NCI-H510A (cell line): Measurements from ENCODE around the gene HOTAIR.

Experiments used
- DNase-seq: peaks from one replicate; lab custom pipeline; 2025; lab: John Stamatoyannopoulos, UW

The HOTAIR gene

DNA sequence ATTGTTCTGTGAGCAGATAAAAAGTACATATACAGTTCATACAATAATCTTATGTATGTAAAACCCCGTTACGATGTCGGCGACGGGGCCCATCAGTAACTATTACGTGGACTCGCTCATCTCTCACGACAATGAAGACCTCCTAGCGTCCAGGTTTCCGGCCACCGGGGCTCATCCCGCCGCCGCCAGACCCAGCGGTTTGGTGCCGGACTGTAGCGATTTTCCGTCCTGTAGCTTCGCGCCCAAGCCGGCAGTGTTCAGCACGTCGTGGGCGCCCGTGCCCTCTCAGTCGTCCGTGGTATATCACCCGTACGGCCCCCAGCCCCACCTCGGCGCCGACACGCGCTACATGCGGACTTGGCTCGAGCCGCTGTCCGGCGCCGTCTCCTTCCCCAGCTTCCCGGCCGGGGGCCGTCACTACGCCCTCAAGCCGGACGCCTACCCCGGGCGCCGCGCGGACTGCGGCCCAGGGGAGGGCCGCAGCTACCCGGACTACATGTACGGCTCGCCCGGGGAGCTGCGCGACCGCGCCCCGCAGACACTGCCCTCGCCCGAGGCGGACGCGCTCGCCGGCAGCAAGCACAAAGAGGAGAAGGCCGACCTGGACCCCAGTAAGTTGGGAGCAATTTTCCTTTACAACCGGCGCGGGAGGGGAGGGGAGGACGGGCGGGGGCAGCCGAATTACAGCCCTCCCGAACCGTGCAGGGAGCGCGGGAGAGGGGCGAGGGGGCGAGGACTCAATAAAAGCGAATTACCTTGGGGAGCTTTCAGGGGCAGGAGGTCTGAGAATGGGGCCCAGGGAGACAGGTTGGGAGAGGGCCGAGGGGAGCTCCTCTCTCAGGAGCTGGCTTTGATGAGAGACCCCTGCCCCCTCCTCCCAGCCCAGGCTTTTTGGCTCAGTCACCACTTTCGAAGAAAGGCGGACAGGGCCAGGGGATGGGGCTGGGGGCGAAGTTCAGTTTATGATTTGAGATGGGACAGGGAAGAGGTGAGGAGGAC, 25.7 kb upstream of the HOTAIR start, which contains the start of gene HOXC9:
TSS of gene HOXC9 (plus strand) at position 46 of the 999 bp plus-strand sequence. CDS start at position 74, 28 bp downstream.
- DNase-seq: no peak

DNA sequence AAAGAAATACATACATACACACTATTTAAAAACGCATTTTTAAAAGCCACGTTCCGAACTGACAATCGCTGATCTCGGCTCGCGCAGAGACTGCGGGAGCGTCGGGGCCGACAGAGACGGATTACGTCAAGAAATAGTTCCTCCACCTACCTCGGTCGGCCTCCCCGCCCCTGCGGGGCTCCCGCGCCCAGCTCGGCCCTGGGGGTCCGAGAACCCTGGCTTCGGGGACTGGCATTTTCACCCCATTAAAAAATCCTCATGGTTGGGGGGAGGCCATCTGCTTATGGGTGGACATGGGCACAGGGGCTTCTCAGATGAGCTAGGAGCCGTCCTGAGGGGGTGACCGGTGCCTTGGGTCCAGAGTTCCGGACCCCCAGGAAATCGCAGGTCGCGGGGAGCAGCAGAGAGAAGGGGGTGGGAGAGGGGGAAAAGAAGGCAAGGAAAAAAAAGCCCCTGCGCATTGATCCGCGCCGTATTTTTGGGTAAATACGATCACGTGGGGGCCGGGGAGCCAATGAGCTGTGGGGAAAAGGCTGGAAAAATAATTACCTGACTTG, 24.9 kb upstream of the HOTAIR start:
- peak; percentile 68 for DNase-seq

DNA sequence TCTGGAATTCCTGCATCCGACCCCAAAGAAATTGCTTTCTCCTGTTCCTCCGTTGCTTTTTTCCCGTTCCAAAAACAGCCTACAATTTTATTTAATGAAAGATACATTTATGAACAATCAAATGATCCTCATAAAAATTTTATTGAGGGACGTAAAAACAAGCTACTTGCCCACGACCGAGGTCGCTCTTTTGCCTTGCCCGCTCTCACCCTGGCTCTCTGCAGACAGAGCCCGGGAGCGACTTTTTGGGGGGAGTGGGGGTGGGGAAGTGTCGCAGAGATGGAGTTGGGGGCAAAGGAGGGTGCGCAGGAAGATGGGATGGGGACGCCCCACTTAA, 24.1 kb upstream of the HOTAIR start:
- no peak for DNase-seq

DNA sequence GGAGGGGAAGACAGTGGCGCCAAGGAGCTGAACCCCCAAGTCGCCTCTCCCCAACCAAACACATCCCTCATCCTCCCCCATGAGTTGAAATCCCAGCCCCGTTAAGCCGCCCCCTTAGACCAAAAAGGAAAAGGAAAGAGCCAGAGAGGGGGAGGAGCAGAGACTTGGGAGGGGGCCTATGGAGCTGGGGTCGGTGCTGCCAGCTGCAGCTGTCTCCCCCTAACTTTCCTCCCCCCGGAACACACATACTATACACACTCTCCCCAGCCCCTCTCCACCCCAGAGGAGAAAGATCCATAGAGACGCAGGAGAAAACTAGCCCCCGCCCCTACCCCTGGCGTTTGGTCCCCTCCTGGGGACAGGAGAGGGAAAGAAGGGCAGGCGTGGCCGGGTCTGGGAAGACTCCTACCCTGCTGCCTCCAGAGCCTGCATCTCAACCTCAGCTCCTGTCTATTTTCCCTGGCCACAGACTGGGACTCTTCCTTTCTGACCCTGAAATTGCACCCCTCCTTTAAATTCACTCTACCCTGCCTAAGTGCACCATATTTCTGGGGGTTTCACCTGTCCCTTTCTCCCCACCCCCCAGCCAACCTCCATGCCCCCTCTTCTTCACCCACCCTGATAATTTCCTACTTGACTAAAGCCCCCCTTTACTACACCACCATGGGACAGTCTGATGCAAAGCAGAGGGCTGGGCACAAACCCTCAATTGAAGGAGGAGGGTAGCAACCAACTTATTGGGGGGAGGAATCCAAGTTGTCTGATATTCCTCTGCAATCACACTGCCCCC, 23.6 kb upstream of the HOTAIR start:
- no peak for DNase-seq

DNA sequence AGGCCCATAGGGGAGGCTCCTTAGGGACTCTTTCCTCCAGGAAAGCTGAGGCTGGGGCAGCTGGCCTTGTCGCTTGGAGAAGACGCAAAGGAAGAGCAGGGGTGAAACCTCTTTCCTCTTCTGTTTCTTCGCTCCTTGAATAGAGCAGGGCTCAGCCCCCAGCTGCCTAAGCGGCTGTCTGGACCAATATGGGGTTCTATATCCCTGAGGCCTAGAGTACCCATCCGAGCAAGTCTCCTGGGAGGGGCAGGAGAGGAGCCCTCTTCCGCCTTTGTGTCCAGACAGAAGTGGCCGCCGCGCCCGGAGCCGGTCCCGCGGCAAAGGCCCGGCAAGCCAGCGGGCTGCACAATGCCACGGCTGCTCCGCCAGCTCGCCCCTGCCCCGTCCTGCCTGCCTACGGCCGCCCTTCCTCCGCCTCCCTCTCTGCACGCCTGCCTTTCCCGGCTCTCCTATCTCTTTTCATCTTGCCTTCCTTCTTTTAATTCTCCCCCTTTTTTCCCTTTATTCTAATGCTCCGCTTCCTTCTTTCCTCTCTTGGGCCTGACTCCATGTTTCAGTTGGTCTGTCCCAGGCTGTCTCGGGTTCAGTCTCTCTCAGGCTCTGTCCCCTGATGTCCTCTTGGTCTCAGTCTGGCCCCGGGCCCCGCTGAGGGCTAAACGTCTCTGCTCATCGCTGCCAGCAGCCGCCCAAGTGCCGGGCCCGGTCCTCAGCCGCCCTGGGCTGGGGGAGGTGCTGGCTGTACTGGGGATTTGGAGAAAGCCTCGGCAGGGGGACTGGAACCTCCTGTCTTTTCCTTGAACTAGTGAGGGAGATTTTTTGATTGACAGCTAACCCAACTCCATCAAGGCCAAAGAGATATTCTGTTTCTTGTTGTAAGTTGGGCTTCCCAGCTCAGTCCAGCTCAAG, 22.7 kb upstream of the HOTAIR start:
- DNase-seq: no peak

DNA sequence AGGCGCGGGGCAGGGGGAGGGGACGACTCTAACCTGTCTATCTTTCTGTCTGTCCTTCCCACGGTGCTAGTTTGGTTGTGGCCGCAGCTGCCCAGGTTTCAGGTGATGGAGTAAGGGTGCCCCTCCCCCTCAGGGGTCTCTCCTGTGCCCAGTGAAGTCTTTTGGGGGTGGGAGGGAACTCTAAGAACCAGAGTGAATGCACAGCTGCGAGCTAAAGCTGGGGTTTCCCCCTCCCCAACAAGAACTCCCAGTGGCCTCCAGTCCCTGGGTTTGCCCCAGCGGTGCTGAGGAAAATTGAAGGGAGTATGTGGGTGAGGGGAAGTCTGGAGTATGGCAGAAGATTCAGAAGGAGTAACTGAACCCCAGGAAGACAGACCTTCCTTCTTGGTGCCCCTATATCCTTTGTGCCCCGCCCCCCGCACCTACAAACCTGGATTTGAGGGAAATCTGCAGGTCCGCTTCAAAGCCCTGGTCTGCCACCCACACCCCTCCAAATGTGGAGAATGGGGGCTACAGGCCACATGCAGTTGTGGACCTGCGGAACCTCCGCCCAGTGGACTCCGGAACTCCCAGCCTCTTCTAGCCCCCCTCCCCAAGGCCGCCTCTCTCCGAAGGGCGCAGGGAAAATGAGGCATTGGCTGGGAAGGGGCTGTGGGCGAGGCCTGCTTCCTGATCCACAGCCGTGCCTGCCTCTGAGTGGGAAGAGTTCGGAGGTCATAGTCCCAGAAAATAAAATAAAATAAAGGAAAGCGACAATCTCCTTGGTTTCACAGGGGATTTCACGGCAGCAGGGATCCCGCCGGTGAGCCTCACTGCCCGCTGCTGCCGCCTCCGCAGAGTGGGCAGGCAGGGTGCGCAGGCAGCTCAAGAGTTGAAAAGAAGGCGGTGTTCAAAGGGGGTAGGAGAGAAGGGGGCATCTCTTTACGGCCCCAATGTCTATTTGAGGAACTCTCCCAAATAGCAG, 21.8 kb upstream of the HOTAIR start:
- DNase-seq: no peak

DNA sequence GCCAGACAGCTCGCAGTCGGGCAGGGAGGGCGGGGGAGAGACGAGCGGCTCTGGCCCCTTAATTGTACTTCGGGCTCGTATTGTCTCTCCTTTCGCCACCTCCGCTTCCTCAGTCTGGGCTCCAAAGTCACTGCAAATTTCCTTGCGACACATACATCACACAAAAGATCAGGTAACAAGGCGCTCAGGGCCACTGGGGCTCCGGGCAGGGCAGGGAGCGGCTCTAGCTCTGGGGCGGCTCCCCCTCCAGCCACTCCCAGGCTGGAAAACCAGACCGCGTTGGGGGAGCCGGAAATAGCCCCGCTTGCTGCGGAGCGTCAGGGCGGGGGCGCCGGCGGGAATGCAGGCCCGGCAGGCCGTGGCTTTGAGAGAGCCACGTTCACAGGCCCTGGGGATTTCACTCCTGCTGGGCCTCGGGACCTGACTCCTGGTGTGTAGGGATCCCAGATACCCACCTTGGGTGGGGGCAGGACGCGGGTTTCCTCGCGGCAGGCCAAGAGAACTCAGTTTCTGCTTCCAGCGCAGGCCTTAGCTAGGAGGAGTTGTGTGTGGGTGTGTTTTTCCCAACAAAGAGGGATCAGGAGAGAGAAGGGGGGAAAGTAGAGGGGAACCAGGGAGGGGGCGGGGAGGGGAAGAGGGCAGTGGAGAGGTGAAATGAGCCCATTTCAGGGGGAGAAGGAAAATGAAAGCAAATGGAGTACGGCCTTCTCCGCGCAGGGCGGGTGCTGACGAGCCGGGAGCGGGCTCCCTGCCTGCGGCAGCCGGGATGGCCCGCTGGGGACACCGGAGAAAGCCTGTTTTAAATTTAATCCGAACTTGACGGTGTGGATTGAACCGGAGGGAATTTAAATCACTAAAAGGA, 20.9 kb upstream of the HOTAIR start:
- no peak for DNase-seq

DNA sequence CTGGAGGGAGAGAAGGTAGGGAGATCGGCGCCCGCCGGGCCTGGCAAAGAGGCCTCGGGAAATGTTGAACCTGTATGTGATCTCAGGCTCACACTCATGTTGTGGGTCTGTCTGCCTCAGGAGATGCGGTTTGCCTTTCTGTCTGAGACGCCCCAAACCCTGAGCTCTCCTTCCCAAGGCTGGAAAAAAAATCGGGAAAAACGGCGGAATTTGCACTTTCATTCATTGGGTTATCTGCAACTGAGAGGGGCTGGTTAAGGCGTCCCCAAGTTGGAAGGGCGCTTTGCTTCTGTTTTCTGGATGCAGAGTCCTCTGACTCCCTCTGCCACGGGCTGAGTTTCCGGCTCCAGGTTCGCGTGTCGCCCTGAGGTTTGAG, 20.2 kb upstream of the HOTAIR start:
- no peak for DNase-seq

DNA sequence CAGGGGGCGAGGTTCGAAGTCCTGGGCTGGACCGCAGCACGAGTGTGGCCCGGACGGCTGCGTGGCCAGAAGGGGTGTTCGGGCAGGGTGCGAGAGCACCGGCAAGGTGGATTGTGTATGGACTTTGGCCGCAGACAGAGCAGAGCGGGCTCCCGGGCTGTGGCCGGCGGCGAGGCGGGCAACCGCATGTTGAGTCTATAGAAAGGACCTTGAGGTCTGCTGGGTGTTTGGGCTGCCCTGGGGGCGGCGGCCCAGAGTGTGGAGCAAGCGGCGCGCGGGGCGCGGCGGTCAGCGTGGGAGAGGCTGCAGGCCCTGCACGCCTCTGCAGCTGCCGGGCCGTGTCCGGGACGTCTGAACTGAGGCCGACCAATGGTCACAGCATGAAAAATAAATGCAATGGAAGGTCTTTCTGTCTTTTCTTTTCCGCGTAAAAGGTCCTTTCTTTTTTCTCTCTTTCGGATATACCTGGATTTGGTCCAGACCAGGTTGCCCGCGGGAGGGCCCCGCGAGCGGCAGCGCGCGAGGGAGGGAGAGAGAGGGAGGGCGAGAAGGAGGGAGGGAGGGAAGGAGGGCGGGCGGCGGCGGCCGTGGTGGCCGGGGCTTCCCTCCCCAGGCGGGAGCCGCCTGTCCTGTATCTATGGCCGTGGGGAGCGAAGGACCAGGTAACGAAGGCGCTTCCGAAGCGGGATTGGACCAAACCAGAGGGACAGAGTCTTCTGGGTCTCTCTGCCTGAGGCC, 19.7 kb upstream of the HOTAIR start:
- DNase-seq: no peak

DNA sequence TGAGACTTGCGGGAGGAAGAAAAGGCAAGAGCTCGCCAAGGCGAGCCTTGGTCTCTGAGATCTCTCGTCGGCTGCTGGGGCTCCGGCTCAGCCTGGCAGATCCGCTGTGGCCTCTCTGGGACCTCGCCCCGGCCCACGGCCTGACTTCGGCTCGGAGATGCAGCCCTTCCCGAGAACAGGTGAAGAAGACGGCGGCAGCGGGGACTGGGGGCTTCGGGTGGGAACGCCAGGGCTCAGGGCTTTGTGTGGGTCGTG, 19.2 kb upstream of the HOTAIR start:
- no peak for DNase-seq

DNA sequence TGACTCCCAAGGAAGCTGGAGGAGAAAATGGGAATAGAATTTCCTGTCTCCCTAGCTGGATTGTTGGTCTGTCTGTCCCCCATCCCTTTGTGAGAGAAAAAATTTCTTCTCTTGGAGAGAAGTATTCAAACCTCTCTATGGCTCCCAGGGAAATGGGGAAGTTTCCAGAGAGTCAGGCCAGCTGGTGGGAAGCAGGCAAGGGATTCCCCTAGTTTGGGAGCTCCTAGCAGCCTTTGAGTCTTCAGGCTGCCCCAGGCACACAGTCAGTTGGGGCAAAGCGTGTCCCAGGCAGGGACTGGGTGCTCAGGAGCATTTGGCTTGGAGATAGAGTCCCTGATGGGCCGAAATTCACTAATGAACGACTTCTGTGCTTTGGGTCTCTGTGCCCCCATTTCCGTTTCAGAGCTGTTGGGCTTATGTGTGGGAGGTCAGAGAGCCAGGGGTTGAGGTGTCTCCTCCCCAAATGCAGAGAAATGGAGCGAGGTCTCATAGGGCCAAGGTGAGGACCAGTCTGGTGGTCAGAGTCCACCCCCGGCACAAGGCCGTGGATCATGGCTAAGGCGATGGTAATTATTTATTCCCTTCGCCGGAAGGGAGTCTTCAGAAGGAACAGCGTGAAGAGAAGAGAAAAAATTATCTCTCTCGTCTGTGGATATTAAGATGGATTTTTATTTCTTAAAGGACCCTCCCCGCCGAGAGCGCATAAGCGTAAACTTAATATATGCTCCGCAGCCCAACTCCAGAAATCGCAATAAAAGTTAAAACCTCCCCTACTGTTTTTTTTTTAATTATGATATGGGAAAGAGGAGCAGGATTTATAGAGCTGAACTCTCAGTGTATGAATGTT, 18.6 kb upstream of the HOTAIR start:
- DNase-seq: no peak

DNA sequence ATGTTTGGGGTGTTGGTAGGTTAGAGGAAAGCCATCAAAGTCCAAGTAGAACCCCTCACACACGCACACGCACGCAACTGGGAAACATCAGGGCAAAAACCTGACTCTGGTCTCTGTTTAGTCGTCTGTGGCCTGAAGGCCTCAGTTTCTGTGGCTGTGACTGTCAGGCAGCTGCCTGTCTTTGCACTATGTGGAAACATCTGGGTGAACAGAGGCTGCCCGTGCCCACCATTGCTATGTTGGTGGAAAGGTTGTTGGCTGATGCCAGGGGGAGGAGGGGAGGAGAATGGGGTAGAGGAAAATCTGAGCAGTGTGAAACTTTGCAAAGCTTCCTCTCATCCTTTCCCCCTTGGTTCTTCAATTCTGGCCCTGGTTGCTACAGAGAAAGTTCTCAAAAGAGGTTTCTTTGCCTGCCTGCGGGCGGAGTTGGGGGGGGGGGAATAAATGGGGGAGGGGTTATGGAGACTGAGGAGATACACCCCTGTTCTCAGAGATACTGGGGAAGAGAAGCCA, 17.7 kb upstream of the HOTAIR start:
- no peak for DNase-seq

DNA sequence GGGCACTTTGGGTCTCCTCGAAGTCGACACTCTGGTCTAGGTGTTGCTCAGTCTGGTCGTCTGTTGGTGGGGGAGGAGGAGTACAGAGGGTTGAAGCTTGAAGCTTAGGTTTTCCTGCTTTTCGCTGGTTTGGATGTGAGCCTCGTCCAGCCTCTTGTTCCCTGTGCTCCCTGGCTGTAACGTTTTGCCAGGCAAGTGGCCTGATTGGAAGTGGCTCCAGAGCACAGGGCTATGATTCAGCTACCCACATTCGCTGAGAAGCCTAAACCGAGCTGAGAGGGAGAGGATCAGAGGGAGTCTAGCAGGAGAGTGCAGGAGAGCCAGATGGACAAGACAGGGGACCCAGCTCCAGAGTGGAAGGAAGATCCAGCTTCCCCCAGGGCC, 16.3 kb upstream of the HOTAIR start:
- no peak for DNase-seq

DNA sequence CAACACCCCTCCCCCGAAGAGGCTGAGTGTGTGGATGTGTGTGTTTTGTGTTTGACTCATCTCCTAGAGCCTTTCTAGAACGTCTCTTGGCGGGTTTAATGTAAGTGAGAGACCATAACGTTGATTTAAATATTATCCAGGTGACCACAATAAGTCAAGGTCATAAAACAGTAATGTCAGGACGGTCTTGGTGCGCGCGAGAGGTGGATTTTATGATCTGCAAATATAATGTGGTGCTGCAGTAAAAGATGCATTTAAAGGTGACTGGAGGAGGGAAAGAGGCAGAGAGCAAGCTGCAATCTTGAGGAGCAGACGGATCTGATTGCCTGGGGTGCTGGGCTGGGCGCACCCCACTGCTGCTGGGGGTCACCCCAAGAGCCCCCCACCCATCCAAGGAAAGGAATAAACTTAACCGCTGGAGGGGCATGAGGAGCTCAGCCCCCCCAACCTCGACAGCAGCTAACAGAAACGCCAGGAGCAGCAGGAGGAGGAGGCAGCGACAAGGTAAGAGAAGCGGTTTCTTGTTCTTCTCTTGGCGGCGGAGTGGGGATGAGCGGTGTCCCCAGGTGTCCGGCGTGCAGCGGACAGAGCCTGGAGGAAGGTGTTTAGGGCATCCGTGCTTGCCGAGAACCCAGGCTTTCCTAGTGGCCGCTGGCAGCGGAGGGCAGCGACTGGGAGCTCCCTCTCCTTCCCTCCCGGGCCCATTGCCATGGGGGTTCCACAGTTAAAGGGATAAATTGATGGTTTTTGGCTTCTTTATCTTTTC, 15.7 kb upstream of the HOTAIR start:
- DNase-seq: no peak

DNA sequence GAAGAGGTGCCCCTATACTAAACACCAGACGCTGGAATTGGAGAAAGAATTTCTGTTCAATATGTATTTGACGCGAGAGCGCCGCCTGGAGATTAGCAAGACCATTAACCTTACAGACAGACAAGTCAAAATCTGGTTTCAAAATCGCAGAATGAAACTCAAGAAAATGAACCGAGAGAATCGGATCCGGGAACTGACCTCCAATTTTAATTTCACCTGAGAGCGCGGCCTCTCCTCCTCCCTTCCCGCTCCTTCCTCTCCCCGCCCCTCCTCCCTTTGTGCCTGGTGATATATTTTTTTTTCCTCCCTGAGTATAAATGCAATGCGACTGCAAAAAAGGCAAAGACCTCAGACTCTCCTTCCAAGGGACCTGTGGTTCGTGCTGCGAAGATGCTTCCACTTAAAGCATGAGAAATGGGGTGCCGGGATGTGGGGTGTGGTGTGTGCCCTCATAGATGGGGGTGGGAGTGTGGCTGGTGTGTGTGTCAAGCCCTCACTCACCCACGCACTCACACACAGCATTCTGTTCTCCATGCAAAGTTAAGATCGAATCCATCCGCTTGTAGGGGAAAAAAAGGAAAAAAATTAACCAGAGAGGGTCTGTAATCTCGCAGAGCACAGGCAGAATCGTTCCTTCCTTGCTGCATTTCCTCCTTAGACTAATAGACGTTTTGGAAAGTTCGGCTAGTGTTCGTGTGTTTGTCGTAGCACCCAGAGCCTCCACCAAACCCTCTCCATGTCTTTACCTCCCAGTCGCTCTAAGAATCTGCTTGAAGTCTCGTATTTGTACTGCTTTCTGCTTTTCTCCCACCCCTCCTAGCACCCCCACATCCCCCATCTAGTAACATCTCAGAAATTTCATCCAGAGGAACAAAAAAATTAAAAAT, 14.7 kb upstream of the HOTAIR start:
- no peak for DNase-seq

DNA sequence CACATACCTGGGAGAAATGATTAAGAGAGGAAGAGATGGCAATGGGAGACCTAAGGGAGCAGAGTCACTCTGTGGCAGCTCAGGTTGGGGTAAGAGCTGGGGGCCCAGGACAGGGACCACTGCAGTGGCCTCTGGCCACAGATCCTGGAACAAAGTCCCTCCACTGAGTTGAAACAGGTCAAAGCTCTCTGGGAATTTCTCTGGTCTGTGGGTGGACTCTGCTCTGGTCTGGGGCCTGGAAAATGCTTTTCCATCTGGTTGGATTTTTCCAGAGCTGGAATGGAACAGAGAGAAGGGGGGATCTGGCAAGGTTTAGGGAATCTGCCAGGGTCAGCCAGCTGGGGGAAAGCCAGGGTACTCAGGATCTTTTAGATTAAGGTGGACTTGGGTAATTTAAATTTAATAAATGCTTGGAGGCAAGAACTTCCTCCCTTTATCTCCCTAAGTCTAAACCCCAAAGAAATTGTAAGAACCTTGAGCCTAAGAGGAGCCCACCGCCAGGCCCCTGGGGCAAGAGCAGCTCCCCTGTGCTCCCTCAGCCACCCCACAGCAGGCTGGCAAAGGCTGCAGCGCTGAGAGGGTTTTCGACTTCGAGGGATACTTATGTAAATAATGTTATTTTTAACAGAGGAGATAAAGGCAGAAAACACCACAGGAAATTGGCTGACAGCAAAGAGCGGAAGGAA, 13.9 kb upstream of the HOTAIR start:
- DNase-seq: no peak
